HG03135 (cell line): Measurements from ENCODE around the gene TBL1X.
"Not testable (repeated sequence)": the region's sequence is repeated elsewhere in the genome, so short reads cannot be mapped to it uniquely, and the experiment has no call there.

Experiments
- ATAC-seq: cut with Tn5 transposase; IDR thresholded peaks from one replicate; pipeline ENCODE4 v1.9.1; 2021; ENCODE audit warnings: mild to moderate bottlenecking, moderate library complexity; ENCODE audit not compliant: unreplicated experiment

Gene TBL1X

GRCh38 chrX:9464435-9465371 lies at the start of gene TBL1X:
TBL1X (plus strand) TSS chrX:9465058; CDS start chrX:9653587, 188,529 bp downstream.
- ATAC-seq = peak; percentile 33

- no peak for ATAC-seq
Observed at GRCh38 chrX:9416562-9417348, 48.1 kb upstream of the TBL1X start.

GRCh38 chrX:9418262-9418661 lies 46.6 kb upstream of the TBL1X start:
- no peak for ATAC-seq

- no peak for ATAC-seq
Observed at GRCh38 chrX:9420275-9421265, 44.3 kb upstream of the TBL1X start.

- no peak for ATAC-seq
Observed at GRCh38 chrX:9429767-9430166, 35.1 kb upstream of the TBL1X start.

GRCh38 chrX:9430346-9430921 lies 34.4 kb upstream of the TBL1X start:
- no peak for ATAC-seq

- ATAC-seq = no peak
Observed at GRCh38 chrX:9431281-9431680, 33.6 kb upstream of the TBL1X start.

GRCh38 chrX:9433596-9433995 lies 31.3 kb upstream of the TBL1X start:
- ATAC-seq = no peak

- ATAC-seq = no peak
Observed at GRCh38 chrX:9434051-9434550, 30.8 kb upstream of the TBL1X start.

GRCh38 chrX:9435086-9435485 lies 29.8 kb upstream of the TBL1X start:
- ATAC-seq = not testable (repeated sequence)

GRCh38 chrX:9436812-9437211 lies 28.0 kb upstream of the TBL1X start:
- ATAC-seq = no peak

GRCh38 chrX:9438933-9439494 lies 25.8 kb upstream of the TBL1X start:
- ATAC-seq = no peak

GRCh38 chrX:9440116-9440844 lies 24.6 kb upstream of the TBL1X start:
- ATAC-seq = no peak

- ATAC-seq = no peak
Observed at GRCh38 chrX:9442056-9442455, 22.8 kb upstream of the TBL1X start.

- no peak for ATAC-seq
Observed at GRCh38 chrX:9443327-9443726, 21.5 kb upstream of the TBL1X start.

- no peak for ATAC-seq
Observed at GRCh38 chrX:9447906-9448305, 17.0 kb upstream of the TBL1X start.

- no peak for ATAC-seq
Observed at GRCh38 chrX:9456250-9457074, 8.4 kb upstream of the TBL1X start.

- ATAC-seq = not testable (repeated sequence)
Observed at GRCh38 chrX:9458034-9458433, 6.8 kb upstream of the TBL1X start.
